T-helper 1 cell (primary cell): ENCODE measurements around the gene PALD1.
A peak's percentile ranks its signal among the peaks of the same experiment; 100 is the strongest.
"Not testable (repeated sequence)": the region's sequence is repeated elsewhere in the genome, so short reads cannot be mapped to it uniquely, and the experiment has no call there.

Experiments used
- DNase-seq, 5 donors: peaks; one replicate each; pipeline ENCODE4 v3.0.0-alpha.2; 2012 to 2020

Gene PALD1

GRCh38 chr10:70592746-70593512 is 114.4 kb downstream of the PALD1 start:
- no peak for DNase-seq

DNA sequence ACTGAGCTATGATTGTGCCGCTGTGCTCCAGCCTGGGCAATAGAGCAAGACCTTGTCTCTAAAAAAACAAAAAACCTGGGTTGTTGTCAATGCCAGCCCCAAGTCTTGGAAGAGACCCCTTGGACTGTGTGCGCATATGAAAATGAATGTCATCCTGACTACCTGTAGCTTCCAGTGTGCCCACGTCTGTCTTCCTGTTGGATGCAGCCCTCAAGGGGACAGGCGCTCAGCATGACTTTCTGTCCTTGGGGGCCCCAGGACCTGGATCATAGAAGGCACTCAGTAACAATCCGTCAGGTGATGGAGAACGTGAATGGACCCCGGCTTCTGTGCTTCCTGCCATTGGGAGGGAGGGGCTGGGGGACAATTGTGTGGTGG is 114.9 kb downstream of the PALD1 start:
- no peak for DNase-seq

DNA sequence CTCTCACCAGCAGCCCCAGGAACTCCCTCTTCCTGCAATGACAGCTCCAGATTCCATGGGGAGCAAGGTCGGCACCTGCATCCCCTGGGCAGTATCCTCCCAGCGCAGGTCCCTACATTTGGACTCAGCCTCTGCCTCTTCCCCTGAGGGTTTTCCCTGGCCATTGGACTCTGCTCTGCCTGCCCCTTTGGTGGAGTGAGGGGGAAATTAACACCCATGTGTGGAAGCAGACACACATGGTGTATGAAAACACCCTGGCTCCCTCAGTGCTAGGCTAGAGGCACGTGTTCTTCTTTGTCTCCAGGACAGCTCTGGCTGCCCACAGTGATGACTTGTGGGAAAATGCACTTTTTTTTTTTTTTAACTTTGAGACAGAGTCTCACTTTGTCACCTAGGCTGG is 115.6 kb downstream of the PALD1 start:
- DNase-seq, result no peak

DNA sequence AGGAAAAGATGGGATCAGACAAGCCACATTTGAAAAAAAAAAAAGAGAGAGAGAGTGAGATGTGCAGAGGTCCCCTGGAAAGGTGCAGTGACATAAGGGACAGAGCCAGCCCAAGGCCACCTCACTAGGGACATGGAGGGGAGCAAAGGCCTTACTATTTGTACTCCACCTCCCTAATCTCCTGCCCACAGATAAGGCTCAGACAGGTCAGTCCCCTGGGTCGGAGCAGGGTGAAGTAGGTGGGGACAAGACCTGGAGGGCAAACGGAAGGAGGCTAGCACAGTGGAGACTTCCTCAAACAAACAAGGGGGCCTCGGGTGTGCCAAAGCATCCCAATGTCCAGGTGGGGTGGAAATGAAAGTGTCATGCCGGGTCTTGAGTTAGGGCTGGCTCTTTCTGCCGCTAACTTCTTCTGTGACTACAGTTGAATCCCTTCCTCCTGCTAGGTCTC is 117.0 kb downstream of the PALD1 start:
- DNase-seq, result no peak

DNA sequence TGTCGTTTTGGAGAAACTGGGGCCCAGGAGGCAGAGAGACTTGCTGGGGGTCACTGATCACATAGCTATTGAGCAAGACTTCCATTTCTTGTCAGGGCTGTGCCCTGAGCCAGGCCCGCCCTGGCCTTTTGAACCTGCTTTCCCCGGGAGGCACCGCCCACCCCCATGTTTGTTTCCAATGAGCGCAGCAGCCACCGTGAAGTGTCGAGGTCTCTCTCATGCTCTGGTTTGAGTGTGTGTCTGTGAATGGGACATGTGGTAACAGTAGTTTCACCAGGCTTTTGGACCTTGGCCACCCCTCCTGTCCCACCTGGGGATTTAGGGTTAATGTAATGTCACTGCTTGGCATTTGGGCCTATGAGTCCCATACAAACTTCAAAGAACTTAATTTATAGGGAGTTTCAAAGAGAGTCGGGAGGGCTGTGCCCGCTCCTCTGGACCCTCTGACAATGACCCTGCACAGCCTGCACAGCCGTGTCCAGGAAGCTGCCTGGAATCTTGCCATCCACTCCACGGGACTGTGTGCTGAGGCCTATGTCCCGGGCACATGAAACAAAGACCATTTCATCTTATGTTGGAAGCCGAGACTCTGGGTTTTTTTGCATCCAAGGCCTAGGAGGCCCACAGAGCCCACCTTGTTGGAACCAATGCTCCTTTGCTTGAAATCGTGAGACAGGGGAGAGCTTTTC is 117.7 kb downstream of the PALD1 start:
- DNase-seq, result no peak

DNA sequence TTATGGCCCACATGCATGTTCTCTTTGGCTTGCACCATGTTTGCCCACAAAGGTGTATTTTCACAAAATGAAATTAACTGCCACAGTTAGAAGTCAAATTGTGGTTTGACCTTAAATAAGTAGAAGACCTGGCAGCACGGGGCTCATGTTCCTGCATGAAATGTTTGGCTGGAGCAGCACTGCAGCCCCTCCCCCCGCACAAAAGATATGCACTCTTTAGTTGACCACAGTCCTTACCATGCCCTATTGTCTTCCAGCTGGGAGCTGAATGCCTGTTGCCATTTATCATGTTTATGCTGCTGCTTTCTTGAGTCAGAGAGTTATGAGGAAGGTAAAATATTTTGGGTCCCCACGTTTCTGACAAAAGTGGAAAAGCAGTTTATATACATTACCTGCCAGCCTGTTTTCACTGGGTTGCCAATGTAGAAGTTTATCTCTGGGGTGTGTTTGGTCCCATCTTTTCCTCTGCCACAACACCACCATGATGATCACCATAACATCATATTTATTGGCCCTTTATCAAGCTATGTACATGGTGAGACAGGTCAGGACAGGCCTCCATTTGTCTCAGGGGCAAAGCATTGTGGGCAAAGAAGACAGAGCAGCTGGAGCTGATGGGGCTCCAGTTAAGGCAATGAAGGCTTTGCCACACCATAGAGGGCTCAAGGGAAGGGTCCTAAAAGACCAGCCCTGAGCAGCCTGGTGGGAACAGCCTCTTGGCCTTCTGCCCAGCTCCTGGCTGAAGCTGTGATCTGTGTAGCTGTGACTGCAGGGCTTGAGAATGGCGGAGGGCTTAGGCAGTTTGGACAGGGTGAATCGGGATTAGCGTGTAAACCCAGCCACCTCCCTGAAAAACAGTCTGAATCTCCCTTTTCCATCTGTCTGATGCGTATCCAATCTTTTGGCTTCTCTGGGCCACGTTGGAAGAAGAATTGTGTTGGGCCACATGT is 118.6 kb downstream of the PALD1 start:
- no peak for DNase-seq

DNA sequence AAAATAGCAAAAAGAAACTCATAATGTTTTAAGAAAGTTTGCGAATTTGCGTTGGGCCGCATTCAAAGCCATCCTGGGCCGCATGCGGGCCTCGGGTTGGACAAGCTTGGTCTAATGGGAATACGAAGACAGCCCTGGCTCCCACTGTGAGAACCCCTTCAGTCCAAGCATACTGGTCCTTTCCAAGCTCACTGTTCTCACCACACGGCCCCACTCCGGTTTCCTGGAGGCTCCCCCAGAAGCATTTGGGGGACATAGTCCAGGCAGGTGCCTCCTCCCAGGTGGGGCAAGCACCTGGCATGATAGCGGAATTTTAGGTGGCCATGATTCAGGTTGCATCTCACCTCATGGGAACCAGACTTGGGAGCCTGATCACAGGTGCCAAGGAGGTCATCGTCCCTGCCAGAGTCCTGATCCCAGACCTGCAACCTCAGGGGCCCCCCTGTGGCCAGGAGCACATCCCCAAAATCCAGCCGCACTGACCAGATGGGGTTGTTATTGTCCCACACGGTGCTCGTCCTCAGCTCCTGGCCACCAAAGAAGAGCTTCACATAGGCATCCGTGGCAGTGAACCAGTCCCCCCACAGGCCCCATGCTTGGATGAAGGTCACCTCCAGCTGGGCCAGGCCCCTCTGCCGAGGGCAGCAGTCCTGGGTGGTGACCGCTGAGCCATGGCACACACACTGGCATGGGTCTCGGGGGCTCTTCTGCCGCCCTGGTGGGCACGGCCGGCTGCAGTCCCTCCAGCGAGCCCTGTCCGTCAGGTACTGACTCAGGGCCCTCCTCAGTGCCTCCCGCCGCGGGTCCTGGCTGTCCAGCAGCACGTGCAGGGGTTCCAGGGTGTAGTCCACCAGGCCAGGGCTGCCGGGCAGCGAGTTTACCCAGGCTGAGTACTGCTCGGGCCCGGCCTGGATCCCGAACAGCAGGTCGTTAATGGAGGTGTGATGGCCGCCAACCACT is 119.6 kb downstream of the PALD1 start:
- no peak for DNase-seq

GRCh38 chr10:70598857-70599295 is 120.3 kb downstream of the PALD1 start:
- DNase-seq, result no peak

DNA sequence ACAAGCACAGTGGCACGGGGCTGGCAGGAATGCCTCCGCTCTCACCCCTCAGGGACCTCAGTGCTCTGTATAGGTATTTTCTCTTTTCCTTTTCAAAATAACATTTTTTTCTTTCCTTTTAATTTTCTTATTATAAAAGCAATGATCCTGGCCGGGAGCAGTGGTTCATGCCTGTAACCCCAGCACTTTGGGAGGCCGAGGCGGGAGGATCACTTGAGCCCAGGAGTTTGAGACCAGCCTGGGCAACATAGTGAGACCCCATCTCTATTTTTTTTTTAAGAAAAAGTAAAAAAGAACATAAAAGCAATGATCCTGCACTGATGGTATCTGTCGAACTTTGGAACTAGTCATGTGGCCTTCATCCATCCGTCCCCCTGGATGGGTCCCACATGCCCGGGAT is 120.8 kb downstream of the PALD1 start:
- no peak for DNase-seq

DNA sequence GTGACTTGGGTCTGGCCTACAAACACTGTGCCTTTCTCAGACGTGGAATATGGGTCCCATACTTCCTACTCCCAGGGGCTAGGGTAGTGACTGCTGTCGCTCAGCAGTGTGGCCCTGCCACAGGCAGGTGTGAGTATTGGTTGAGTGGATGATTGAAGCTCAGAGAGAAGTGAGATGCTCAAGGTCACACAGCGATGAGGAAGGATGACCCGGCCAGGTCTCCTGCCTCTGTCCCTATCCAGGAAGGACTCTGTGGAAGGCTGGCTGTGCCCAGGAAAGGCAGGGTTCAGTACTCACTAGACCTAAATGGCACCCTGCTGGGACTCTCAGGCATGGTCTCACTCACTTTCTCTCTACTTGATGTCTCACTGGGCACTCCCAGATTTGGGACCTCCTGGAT is 121.2 kb downstream of the PALD1 start:
- DNase-seq, result no peak

- DNase-seq, result no peak
Observed at GRCh38 chr10:70600512-70601395, 122.2 kb downstream of the PALD1 start.

DNA sequence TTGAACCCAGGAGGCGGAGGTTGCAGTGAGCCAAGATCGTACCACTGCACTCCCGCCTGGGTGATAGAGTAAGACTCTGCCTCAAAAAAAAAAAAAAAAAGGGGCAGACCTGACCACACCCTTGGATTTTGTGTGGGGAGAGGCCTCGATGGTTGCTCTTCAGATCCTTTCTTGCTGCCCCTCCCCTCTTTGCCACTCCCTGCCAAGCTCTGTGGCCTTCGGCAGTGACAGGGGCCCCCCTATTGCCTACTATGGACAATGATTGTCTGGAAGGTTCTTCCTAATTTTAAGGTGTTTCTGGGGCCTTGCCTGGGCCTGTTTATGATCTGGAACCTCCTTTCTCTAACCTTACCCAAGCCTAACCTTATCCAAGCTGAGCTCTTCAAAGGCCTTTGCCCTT is 123.2 kb downstream of the PALD1 start:
- DNase-seq, result no peak

DNA sequence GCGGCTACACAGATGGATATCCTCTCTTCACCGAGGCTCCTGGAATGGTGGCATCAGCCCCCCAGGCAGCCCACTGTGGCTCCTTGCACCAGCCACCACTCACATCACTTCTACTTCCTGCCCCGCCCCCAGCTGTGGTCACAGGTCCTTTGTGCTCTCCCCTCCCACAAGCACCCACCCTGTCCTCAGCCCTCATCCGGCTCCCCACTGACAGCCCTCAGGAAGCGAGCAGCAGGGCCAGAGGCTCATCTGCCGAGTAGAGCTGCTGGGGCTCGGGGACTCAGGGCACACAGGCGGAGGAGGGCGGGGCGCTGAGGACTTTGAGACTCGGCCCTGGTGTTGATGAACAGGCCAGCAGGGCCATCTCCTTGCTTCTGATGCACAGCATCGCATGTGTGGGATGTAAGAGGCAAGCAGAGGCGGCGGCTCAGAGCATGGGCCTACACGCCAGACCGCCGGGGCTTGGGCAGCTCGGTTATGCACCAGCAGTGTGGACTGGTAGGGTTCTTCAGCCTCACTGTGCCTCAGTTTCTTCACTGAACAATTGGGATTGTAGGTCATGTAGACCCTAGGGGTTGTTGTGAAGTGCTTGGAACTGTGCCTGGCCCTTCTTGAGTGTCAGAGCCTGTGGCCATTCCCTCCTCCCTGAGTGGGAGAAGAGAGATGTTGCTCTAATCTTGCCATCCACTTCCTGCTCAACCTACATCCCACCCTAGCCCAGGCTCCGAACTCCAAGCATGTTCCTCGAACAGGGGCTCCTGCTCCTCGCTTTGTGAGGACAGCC is 124.3 kb downstream of the PALD1 start, which contains the start of gene PRF1:
Gene PRF1, minus strand, starts transcription at position 77 of the 784 bp plus-strand sequence. CDS start 1,839 bp downstream, outside the sequence.
- DNase-seq, result peak; percentile 41 to 82 (median 52)

DNA sequence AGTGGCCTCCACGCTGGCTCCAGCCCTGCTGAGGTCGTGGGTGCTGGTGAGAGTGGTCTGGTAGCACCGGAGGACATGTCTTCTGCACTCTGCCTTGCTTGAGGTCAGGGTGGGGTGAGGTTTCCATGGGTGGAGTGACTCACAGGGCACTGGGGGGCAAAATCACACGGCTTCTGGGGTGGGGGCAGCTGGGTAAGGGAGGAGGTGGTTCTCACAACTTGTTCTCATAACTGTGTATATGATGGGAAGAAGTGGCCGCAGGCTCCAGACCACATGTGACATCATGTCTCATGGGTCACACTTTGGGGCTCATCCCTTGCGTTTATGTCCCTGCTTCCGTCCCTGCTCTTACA is 124.9 kb downstream of the PALD1 start:
- DNase-seq, result no peak

- DNase-seq, result no peak
Observed at GRCh38 chr10:70604106-70604505, 125.5 kb downstream of the PALD1 start.

DNA sequence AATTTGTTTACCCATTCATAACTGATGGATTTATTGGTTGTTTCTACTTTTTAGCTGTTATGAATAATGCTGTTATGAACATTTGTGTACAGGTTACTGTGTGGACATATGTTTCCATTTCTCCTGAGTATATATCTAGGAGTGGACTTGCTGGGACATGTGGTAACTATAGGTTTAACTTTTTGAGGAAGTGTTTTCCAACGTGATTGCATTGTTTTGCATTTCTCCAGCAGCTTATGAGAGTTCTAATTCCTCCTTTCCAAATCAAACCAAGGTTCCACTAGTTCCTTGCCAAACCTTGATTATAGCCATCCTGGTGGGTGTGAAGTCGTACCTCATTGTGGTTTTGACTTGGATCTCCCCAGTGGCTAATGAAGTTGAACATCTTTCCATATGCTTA is 126.6 kb downstream of the PALD1 start:
- DNase-seq, result no peak

GRCh38 chr10:70607936-70608335 is 129.4 kb downstream of the PALD1 start:
- DNase-seq, result no peak

- no peak for DNase-seq
Observed at GRCh38 chr10:70613941-70614340, 135.4 kb downstream of the PALD1 start.

- not testable (repeated sequence) for DNase-seq
Observed at GRCh38 chr10:70614364-70614763, 135.8 kb downstream of the PALD1 start.

- no peak for DNase-seq
Observed at GRCh38 chr10:70615211-70615610, 136.6 kb downstream of the PALD1 start.
